ENCODE data around the gene DCLK2. TPM values are rescaled to one million over a fixed set of nuclear protein-coding genes. Genes with fewer than 3 reads are reported as not detected.

The DCLK2 gene
- total and polyA plus RNA-seq, 2 of the 4 experiments (the other 2 are of a cell fraction): 11.3 to 15.5 TPM

DNA sequence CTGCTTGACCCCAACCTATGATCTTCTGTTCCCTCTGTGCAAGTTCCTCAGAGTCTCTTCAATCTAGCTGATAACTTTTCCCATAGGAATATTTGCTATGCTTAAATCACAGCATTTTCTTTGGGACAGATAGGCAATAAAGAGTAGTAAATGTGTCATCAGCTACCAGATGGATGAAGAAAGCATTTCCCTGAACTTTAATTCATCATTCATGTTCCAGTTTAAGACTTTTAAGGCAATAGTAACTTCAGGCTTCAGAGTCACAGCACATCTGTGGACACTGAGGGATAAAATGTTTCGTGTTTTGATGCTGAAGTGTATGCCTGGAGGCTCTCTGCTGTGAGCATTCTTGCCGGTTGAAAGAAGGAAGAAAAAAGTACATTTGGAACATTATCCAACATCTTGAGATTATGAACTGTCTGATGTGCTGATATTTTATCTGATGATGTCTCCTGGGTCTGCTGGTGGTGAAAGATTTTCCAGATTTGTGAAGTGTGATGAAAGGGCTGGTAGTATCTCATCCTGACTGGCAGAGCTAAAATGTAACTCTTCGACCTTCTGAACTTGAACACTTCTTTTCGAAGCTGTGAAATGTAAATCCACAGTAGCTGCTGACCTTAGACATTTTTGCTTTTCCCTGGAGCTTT is 133.7 kb downstream of the DCLK2 start (continued):
- TF ChIP-seq, protein P1, sequence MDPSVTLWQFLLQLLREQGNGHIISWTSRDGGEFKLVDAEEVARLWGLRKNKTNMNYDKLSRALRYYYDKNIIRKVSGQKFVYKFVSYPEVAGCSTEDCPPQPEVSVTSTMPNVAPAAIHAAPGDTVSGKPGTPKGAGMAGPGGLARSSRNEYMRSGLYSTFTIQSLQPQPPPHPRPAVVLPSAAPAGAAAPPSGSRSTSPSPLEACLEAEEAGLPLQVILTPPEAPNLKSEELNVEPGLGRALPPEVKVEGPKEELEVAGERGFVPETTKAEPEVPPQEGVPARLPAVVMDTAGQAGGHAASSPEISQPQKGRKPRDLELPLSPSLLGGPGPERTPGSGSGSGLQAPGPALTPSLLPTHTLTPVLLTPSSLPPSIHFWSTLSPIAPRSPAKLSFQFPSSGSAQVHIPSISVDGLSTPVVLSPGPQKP (IDR thresholded peaks at IDR 0.05; ENCODE audit: borderline replicate concordance, low read depth, low read length): no peak

DNA sequence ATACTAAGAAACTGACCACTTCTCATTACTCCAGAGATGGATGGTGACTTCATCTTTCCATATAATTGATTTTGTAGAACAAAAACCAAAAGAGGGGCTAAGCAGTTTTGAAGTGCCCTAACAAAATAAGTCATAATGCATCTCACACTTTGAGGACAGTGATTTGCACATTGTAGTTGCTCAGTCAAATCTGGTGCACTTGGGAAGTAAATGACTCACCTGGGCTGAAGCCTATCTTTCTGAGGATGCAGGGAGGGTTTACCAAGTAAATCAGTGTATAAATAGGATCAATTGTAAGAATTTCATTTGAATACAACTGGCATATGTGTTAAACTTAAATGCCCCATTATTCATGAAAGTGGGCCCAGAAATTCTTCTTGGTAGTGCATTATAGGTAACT is 134.2 kb downstream of the DCLK2 start:
- BruUV-seq (replicated peaks): no TSS peak
- intact Hi-C loops (cut with micrococcal nuclease): loop anchor here (5.0 kb wide), 1 partner anchor 135 kb away; the partner anchor contains the start of gene DCLK2
- H3K18ac ChIP-seq (ENCODE audit: low read depth, low read length): 0 out of 2 replicates have a peak overlapping the region, but pooled peaks have one; percentile 25
- no peak overlapping the region for H2AK9ac ChIP-seq (replicated peaks; ENCODE audit: low read depth, low read length, poor library complexity)
- no peak overlapping the region for H3K56ac ChIP-seq (ENCODE audit: extremely low read depth, insufficient read depth, low read length)
- H2BK120ac ChIP-seq (ENCODE audit: low read depth, low read length): no peak overlapping the region
- POLR2A ChIA-PET (ENCODE audit: unreplicated experiment): no interaction called here
- H3K9me3 ChIP-seq (ENCODE audit: control insufficient read depth, insufficient read depth, low read length): no peaks in the 10 kb centered on the region
- H4K5ac ChIP-seq (ENCODE audit: low read depth, low read length): no peak overlapping the region
- 0 out of 2 replicates have a peak overlapping the region, but pooled peaks have one; percentile 23 for H3K4ac ChIP-seq (ENCODE audit: low read depth, low read length)
- DNase-seq (no peak), ATAC-seq (ENCODE audit: low read depth) (no peak)
- no peak overlapping the region for H3K23ac ChIP-seq (ENCODE audit: low read depth, low read length)
- no peak overlapping the region for H4K91ac ChIP-seq (ENCODE audit: insufficient read depth, low read depth, low read length)
- H2BK20ac ChIP-seq (ENCODE audit: low read depth, low read length): peak overlapping the region; percentile 65
- no peak overlapping the region for H3K4me2 ChIP-seq (ENCODE audit: low read depth, low read length)
- H2BK15ac ChIP-seq (ENCODE audit: low read depth, low read length): no peak overlapping the region
- no peak overlapping the region for H2AK5ac ChIP-seq (ENCODE audit: low read depth, low read length)
- H3K9me1 ChIP-seq (ENCODE audit: insufficient read depth, low read length): peaks cover 4% of the 10 kb centered on the region; the same call in 1 of the 2 replicates
- no peak overlapping the region for H3K27ac ChIP-seq (ENCODE audit: insufficient read depth, low read length)
- H3K9ac ChIP-seq (ENCODE audit: low read depth, low read length): no peak overlapping the region
- 0 out of 2 replicates have a peak overlapping the region, but pooled peaks have one; percentile 12 for H3K14ac ChIP-seq (replicated peaks; ENCODE audit: low read depth, low read length)
- in situ Hi-C loops (cut with MboI; ENCODE audit: low sequenced_read_pairs): loop anchor here (10.0 kb wide), 1 partner anchor 198 kb away; no protein-coding TSS in a partner anchor
- no peak overlapping the region for H2AFZ ChIP-seq (replicated peaks; ENCODE audit: low read length, poor library complexity)
- peaks cover 13 to 15% of the 10 kb centered on the region in 2 experiments; a peak in 3 of 4 replicates for H3K79me1 ChIP-seq (ENCODE audit: low read depth in 1 of 2, low read length in 2 of 2)
- H3K27me3 ChIP-seq (ENCODE audit: control insufficient read depth, insufficient read depth, low read length): no peaks in the 10 kb centered on the region
- H2BK5ac ChIP-seq (ENCODE audit: low read depth, low read length, poor library complexity, severe bottlenecking): peak overlapping the region; percentile 40
- peak overlapping the region in 1 of 2 experiments; percentile 37; a peak in 2 of 4 replicates for H4K8ac ChIP-seq (ENCODE audit: low read depth in 2 of 2, low read length in 2 of 2)
- peaks cover 8% of the 10 kb centered on the region for H3K4me1 ChIP-seq (ENCODE audit: control insufficient read depth, insufficient read depth, low read length)
- H4K20me1 ChIP-seq (ENCODE audit: insufficient read depth, low read length): no peaks in the 10 kb centered on the region
- CTCF ChIA-PET: no interaction called here
- H3K4me3 ChIP-seq (ENCODE audit: insufficient read depth, low read depth, low read length): no peak overlapping the region
- no peaks in the 10 kb centered on the region for H3K36me3 ChIP-seq (ENCODE audit: control insufficient read depth, insufficient read depth, low read length)
- dilution Hi-C loops (cut with HindIII; ENCODE audit: low sequenced_read_pairs, unreplicated experiment): no loop called here
- TF ChIP-seq MXI1 (IDR thresholded peaks at IDR 0.05; ENCODE audit: borderline replicate concordance, low read depth, low read length): no peak
- no peak for TF ChIP-seq RFX5 (IDR thresholded peaks at IDR 0.05; ENCODE audit: low read depth, low read length)
- TF ChIP-seq, protein P2, sequence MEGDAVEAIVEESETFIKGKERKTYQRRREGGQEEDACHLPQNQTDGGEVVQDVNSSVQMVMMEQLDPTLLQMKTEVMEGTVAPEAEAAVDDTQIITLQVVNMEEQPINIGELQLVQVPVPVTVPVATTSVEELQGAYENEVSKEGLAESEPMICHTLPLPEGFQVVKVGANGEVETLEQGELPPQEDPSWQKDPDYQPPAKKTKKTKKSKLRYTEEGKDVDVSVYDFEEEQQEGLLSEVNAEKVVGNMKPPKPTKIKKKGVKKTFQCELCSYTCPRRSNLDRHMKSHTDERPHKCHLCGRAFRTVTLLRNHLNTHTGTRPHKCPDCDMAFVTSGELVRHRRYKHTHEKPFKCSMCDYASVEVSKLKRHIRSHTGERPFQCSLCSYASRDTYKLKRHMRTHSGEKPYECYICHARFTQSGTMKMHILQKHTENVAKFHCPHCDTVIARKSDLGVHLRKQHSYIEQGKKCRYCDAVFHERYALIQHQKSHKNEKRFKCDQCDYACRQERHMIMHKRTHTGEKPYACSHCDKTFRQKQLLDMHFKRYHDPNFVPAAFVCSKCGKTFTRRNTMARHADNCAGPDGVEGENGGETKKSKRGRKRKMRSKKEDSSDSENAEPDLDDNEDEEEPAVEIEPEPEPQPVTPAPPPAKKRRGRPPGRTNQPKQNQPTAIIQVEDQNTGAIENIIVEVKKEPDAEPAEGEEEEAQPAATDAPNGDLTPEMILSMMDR (conservative IDR thresholded peaks at IDR 0.05; ENCODE audit: low read depth, low read length): no peak
- TF ChIP-seq CEBPB (IDR thresholded peaks at IDR 0.05; ENCODE audit: low read depth, low read length): no peak
- TF ChIP-seq MAZ (IDR thresholded peaks at IDR 0.05; ENCODE audit: borderline replicate concordance, low read depth, low read length): no peak
- TF ChIP-seq BHLHE40 (IDR thresholded peaks at IDR 0.05; ENCODE audit: low read depth, low read length): no peak
- TF ChIP-seq, protein P1 (IDR thresholded peaks at IDR 0.05; ENCODE audit: borderline replicate concordance, low read depth, low read length): no peak
- no peak for TF ChIP-seq FOS (IDR thresholded peaks at IDR 0.05; ENCODE audit: low read depth, low read length)
- no peak for TF ChIP-seq POLR2A (IDR thresholded peaks at IDR 0.05; ENCODE audit: low read depth, low read length)
- TF ChIP-seq CHD1 (IDR thresholded peaks at IDR 0.05; ENCODE audit: low read depth, low read length): no peak
- TF ChIP-seq, protein P3, sequence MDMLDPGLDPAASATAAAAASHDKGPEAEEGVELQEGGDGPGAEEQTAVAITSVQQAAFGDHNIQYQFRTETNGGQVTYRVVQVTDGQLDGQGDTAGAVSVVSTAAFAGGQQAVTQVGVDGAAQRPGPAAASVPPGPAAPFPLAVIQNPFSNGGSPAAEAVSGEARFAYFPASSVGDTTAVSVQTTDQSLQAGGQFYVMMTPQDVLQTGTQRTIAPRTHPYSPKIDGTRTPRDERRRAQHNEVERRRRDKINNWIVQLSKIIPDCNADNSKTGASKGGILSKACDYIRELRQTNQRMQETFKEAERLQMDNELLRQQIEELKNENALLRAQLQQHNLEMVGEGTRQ (IDR thresholded peaks at IDR 0.05; ENCODE audit: low read depth, low read length): no peak

Measured in IMR-90 (cell line).